ENCODE data around the gene CDH12. TPM values are rescaled to one million over a fixed set of nuclear protein-coding genes. Genes with fewer than 3 reads are reported as not detected.

Gene CDH12
- polyA plus RNA-seq, 1 experiment, result not detected

- no peaks in the 10 kb centered on the region for H3K27me3 ChIP-seq (ENCODE audit: control insufficient read depth, insufficient read depth, low read length)
- H3K4me3 ChIP-seq (ENCODE audit: low read depth, low read length), result no peak overlapping the region
- TF ChIP-seq, protein P1, sequence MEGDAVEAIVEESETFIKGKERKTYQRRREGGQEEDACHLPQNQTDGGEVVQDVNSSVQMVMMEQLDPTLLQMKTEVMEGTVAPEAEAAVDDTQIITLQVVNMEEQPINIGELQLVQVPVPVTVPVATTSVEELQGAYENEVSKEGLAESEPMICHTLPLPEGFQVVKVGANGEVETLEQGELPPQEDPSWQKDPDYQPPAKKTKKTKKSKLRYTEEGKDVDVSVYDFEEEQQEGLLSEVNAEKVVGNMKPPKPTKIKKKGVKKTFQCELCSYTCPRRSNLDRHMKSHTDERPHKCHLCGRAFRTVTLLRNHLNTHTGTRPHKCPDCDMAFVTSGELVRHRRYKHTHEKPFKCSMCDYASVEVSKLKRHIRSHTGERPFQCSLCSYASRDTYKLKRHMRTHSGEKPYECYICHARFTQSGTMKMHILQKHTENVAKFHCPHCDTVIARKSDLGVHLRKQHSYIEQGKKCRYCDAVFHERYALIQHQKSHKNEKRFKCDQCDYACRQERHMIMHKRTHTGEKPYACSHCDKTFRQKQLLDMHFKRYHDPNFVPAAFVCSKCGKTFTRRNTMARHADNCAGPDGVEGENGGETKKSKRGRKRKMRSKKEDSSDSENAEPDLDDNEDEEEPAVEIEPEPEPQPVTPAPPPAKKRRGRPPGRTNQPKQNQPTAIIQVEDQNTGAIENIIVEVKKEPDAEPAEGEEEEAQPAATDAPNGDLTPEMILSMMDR (IDR thresholded peaks at IDR 0.05; ENCODE audit: low read depth, low read length), result no peak
- no peak for DNase-seq (ENCODE audit: low read depth, low spot score)
- ChIA-PET CTCF (no interaction called here), POLR2A (no interaction called here)
- H3K27ac ChIP-seq (ENCODE audit: low read depth, low read length), result no peak overlapping the region
- H3K9me3 ChIP-seq (ENCODE audit: control insufficient read depth, insufficient read depth, low read length), result no peaks in the 10 kb centered on the region
These were observed 387.5 kb downstream of the CDH12 start for GRCh38 chr5:22465616-22466015.

GRCh38 chr5:22465177-22465576, 388.0 kb downstream of the CDH12 start:
- Histone ChIP-seq H3K27ac (ENCODE audit: low read depth, low read length) (no peak overlapping the region), H3K27me3 (ENCODE audit: control insufficient read depth, insufficient read depth, low read length) (no peaks in the 10 kb centered on the region), H3K9me3 (ENCODE audit: control insufficient read depth, insufficient read depth, low read length) (no peaks in the 10 kb centered on the region), H3K4me3 (ENCODE audit: low read depth, low read length) (no peak overlapping the region)
- DNase-seq (ENCODE audit: low read depth, low spot score), result no peak
- TF ChIP-seq, protein P1 (IDR thresholded peaks at IDR 0.05; ENCODE audit: low read depth, low read length), result no peak
- ChIA-PET POLR2A (no interaction called here), CTCF (no interaction called here)

DNA sequence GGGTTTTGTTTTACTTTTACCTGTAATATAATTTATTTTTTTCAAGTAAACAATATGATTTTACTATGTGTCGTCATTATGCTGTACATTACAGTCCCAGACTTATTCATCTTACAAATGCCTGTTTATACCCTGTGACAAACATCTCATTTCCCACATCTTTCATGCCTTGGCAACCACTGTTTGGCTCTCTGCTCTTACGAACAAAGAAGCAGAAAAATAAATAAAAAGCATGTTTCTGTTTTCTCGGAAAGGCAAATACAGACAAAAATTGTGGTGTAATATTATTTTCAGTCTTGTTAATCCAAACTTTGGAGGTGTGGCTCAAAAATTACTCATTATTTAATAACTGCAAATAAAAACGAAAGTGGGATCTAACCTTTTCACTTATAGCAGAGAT, 393.0 kb downstream of the CDH12 start:
- ChIA-PET CTCF (no interaction called here), POLR2A (no interaction called here)
- TF ChIP-seq, protein P1 (IDR thresholded peaks at IDR 0.05; ENCODE audit: low read depth, low read length), result no peak
- Histone ChIP-seq H3K27me3 (ENCODE audit: control insufficient read depth, insufficient read depth, low read length) (no peaks in the 10 kb centered on the region), H3K9me3 (ENCODE audit: control insufficient read depth, insufficient read depth, low read length) (no peaks in the 10 kb centered on the region), H3K4me3 (ENCODE audit: low read depth, low read length) (peak overlapping the region; percentile 29), H3K27ac (ENCODE audit: low read depth, low read length) (no peak overlapping the region)
- DNase-seq (ENCODE audit: low read depth, low spot score), result no peak

GRCh38 chr5:22432905-22433304, 420.2 kb downstream of the CDH12 start:
- ChIA-PET POLR2A (no interaction called here), CTCF (no interaction called here)

DNA sequence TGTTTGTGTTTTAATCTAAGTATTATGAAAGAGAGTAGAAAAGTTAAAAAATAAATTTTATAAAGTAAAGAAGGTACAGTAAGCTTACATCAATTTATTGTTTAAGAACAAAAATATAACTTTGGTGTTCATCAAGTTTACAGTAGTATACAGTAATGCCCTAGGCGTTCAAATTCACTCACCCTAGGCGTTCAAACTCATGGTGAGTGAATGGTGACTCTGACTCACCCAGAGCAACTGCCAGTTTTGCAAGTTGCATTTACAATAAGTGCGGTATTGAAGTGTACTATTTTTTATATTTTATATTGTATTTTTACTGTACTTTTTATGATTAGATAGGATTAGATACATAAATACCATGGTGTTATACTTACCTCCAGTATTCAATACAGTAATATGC, 421.3 kb downstream of the CDH12 start:
- no peak for DNase-seq (ENCODE audit: low read depth, low spot score)
- TF ChIP-seq, protein P1 (IDR thresholded peaks at IDR 0.05; ENCODE audit: low read depth, low read length), result no peak
- no peaks in the 10 kb centered on the region for H3K9me3 ChIP-seq (ENCODE audit: control insufficient read depth, insufficient read depth, low read length)
- CTCF ChIA-PET, result no interaction called here
- H3K27ac ChIP-seq (ENCODE audit: low read depth, low read length), result no peak overlapping the region
- H3K27me3 ChIP-seq (ENCODE audit: control insufficient read depth, insufficient read depth, low read length), result no peaks in the 10 kb centered on the region
- POLR2A ChIA-PET, result no interaction called here
- H3K4me3 ChIP-seq (ENCODE audit: low read depth, low read length), result no peak overlapping the region

More at GRCh38 chr5:22432905-22433304, 420.2 kb downstream of the CDH12 start:
- no peak for DNase-seq (ENCODE audit: low read depth, low spot score)
- Histone ChIP-seq H3K9me3 (ENCODE audit: control insufficient read depth, insufficient read depth, low read length) (no peaks in the 10 kb centered on the region), H3K27ac (ENCODE audit: low read depth, low read length) (no peak overlapping the region), H3K27me3 (ENCODE audit: control insufficient read depth, insufficient read depth, low read length) (no peaks in the 10 kb centered on the region), H3K4me3 (ENCODE audit: low read depth, low read length) (no peak overlapping the region)
- TF ChIP-seq, protein P1 (IDR thresholded peaks at IDR 0.05; ENCODE audit: low read depth, low read length), result no peak

Measured in AG04450 (cell line).